Adrenal gland (tissue), 12 donors: Measurements from ENCODE around the gene ARPC5. TPM values are rescaled to one million over a fixed set of nuclear protein-coding genes. Genes with fewer than 3 reads are reported as not detected.
A peak's percentile ranks its signal among the peaks of the same experiment; 100 is the strongest.

Experiments
- DNase-seq, 7 donors: peaks; one replicate each; pipeline ENCODE4 v3.0.0-alpha.2; 2019 to 2020
- H3K27ac ChIP-seq, 5 donors: fragments of 200-600 bp; sonication (generic) in 4 of 5; 1 replicate in 3 of 5; 2 replicates in 2 of 5; pipeline versions ENCODE4 v1.5.1 to v1.8.0; 2016 to 2020; ENCODE audit warnings: mild to moderate bottlenecking in 1 of 5
- H3K27me3 ChIP-seq: fragments of 200-600 bp; 2 replicates; pipeline ENCODE4 v1.8.0; 2021
- H3K36me3 ChIP-seq, 2 donors: fragments of 200-600 bp; replicated peaks in 1 of 2; 1 replicate in 1 of 2; 2 replicates in 1 of 2; pipeline versions ENCODE4 v1.5.1 to v1.8.0; 2018 to 2022
- H3K4me1 ChIP-seq, 2 donors: fragments of 200-600 bp; replicated peaks in 1 of 2; 1 replicate in 1 of 2; 2 replicates in 1 of 2; pipeline versions ENCODE4 v1.5.1 to v1.8.0; 2018 to 2021
- H3K4me3 ChIP-seq, 4 donors: fragments of 200-600 bp; sonication (generic) in 3 of 4; one replicate each; pipeline ENCODE4 v1.5.1; 2016 to 2018
- H3K9me3 ChIP-seq, 3 donors: fragments of 200-600 bp; sonication (generic) in 1 of 3; replicated peaks in 1 of 3; 1 replicate in 2 of 3; 2 replicates in 1 of 3; pipeline versions ENCODE4 v1.5.1 to v1.8.0; 2016 to 2021
- POLR2A ChIP-seq, 2 donors: fragments of 450-650 bp; IDR thresholded peaks; one replicate each; pipeline ENCODE4 v1.6.1; 2017; ENCODE audit warnings: antibody characterized with exemption in 2 of 2, mild to moderate bottlenecking in 2 of 2, moderate library complexity in 1 of 2
- WGBS, 4 donors: extraction: QIAGEN DNeasy Blood & Tissue Kit in 2 of 4; methylation state at CpG; one replicate each; pipeline versions ENCODE4 v1.1.5 to v1.1.7; 2013 to 2017; 5-methylcytosine and 5-hydroxymethylcytosine counted together
- intact Hi-C, 2 donors: fragments of 100-400 bp; cut with DNase I; formaldehyde crosslinking; loops; one replicate each; pipeline versions ENCODE4 v1.14.1 to v1.15.0; 2022 to 2023
- polyA plus RNA-seq, 3 donors: library from polyadenylated mRNA; stranded (reverse); fragments of 200-250 nt in 2 of 3; fragments of 350-450 nt in 1 of 3; fragmentation: Illumina TruSeq in 1 of 3; extraction: RNeasy Lipid Tissue Mini Kit (QIAGEN cat#74804) in 1 of 3; gene quantifications; one replicate each; pipeline ENCODE4 v1.2.3, GENCODE V29; 2013 to 2014
- total RNA-seq, 9 donors: library from RNA; depleted of rRNA in 4 of 9; stranded (reverse); fragments of >200 nt in 4 of 9; fragments of 120-200 nt in 1 of 9; fragmentation: NEBNext Ultra II Directional in 1 of 9; extraction: Animal tissue kit (Norgen Biotek cat#: 25700) in 1 of 9; gene quantifications; one replicate each; pipeline versions ENCODE4 v1.1.0 to v1.2.4, GENCODE V29; 2013 to 2023
- TF ChIP-seq, protein P1 (sequence below), 6 experiments: fragments of 450-650 bp in 4 of 6; fragments of 200-600 bp in 2 of 6; sonication (generic) in 1 of 6; IDR thresholded peaks; 1 replicate in 5 of 6; 2 replicates in 1 of 6; pipeline versions ENCODE4 v1.5.1 to v1.8.0; 2016 to 2021; ENCODE audit warnings: antibody characterized with exemption in 6 of 6, mild to moderate bottlenecking in 2 of 6, moderate library complexity in 1 of 6
- donor health status: healthy with polysubstance abuse.
- donor health status: Bipolar disorder and iron deficiency.
- donor health status: DM: yes; HTN: yes; CAD: no.
- donor health status: DM: no; HTN: no; CAD: no.
- donor health status: DM: no; HTN: no; CAD: no.
- donor health status: DM: yes; HTN: yes; CAD: no.

Gene ARPC5
- total and polyA plus RNA-seq, 12 donors: 48.1 to 133 (median 85.0) TPM

DNA sequence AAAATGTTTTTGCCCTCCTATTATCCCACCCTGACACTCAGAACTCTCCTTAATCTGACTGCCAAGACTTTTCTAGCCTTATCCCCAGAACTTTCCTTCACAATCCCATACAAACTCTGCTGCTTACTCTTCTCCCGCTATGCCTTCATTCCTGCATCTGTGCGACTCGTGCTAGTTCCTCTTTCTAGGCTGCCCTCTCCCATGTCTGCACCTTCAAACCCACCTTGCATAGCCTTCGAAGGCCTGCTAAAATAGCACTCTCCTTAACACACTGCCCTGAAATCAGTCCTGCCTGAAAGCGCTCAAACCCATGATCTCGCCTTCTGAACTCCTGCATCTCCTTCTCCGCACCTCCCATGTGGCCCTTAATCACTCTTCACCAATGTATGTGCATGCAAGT is 42.9 kb downstream of the ARPC5 start:
- TF ChIP-seq, protein P1, sequence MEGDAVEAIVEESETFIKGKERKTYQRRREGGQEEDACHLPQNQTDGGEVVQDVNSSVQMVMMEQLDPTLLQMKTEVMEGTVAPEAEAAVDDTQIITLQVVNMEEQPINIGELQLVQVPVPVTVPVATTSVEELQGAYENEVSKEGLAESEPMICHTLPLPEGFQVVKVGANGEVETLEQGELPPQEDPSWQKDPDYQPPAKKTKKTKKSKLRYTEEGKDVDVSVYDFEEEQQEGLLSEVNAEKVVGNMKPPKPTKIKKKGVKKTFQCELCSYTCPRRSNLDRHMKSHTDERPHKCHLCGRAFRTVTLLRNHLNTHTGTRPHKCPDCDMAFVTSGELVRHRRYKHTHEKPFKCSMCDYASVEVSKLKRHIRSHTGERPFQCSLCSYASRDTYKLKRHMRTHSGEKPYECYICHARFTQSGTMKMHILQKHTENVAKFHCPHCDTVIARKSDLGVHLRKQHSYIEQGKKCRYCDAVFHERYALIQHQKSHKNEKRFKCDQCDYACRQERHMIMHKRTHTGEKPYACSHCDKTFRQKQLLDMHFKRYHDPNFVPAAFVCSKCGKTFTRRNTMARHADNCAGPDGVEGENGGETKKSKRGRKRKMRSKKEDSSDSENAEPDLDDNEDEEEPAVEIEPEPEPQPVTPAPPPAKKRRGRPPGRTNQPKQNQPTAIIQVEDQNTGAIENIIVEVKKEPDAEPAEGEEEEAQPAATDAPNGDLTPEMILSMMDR (IDR thresholded peaks at IDR 0.05): no peak
- no peak for TF ChIP-seq POLR2A (IDR thresholded peaks at IDR 0.05)
- no peaks in the 10 kb centered on the region for H3K9me3 ChIP-seq
- no peaks in the 10 kb centered on the region for H3K27me3 ChIP-seq
- no peaks in the 10 kb centered on the region for H3K4me1 ChIP-seq
- no peak for DNase-seq
- WGBS, 4 donors: 81 to 90% (median 89%) methylated on average over 7 of the region's 7 CpGs
- H3K4me3 ChIP-seq: no peak overlapping the region
- intact Hi-C loops: no loop called here
- no peaks in the 10 kb centered on the region for H3K36me3 ChIP-seq
- H3K27ac ChIP-seq: peak overlapping the region in 1 of 5 donors; percentile 45

DNA sequence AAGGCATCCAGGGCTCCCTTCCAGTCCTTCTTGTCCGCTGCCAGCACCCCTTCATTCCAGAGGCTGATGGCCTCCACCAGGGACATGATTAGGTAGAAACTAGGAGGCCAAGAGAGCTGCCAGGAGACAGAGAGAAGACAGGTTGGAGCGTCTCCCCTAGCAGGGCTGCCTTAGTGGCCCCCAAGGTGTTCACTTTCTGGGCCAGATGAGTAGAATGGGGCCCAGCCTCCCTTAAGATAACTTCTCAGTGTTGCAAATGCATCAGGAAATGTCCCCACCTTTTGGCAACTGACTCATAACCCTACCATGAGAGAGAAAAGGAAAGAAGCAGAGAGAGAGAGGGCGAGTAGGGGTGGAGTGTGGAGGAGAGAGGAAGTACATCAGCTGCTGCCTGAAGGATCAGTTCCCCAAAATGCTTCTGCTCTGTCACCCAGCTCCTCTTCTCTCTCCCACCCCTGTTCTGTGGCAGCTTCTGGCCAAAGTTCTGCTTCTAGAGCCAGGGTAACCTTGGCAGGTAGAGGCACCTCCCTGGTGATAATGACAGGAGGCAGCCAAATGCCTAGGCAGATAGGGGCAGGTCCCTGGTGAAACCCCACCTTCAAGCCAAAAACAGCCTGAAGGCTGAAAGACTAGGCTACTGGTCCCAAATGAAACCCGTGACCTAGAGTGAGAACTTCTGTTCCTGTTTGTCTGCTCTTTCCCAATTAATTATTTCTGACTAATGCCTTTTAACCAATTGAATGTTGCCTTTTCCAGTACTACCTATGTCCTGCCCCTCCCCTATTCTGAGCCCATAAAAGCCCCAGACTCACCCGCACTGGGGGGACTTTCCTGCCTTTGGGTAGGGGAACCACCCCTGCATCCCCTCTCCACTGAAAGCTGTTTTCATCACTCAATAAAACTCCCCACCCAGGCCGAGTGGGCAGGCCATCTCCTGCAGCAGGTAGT is 45.1 kb downstream of the ARPC5 start, which contains the start of gene NCF2:
TSS of gene NCF2 (minus strand) at position 216 of the 948 bp plus-strand sequence. CDS start at position 86, 130 bp downstream.
- WGBS, 4 donors: 59 to 76% (median 71%) methylated on average over 5 to 6 of the region's 6 CpGs
- Histone ChIP-seq H3K4me1 (no peaks in the 10 kb centered on the region), H3K4me3 (peak within 1 kb of the TSS in 1 of 4 donors; percentile 38), H3K27ac (peak within 1 kb of the TSS in 4 of 5 donors; percentile 17 to 83 (median 42)), H3K36me3 (no peaks in the 10 kb centered on the region), H3K27me3 (no peaks in the 10 kb centered on the region), H3K9me3 (no peaks in the 10 kb centered on the region)
- no peak for TF ChIP-seq POLR2A (IDR thresholded peaks at IDR 0.05)
- TF ChIP-seq, protein P1 (IDR thresholded peaks at IDR 0.05): no peak
- peak in 5 of 7 donors; percentile 24 to 58 (median 33) for DNase-seq
- intact Hi-C loops: no loop called here

DNA sequence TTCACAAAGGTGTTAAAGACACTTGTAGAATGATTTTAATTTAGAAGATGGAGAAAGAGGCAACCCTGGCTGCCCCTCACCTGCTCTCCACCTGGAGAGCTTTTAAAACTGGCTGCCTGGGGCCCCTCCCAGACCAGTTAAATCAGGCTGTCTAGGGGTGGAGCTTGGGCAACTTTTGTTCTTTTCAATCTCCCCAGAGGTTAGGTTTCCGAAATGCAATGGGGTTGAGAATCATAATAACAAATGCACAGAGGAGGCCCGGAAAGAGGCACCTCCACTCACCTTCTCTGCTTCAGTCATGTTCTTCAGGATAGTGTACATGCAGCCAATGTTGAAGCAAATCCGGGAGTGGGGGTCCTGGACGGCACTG is 45.7 kb downstream of the ARPC5 start:
- no peaks in the 10 kb centered on the region for H3K36me3 ChIP-seq
- no peaks in the 10 kb centered on the region for H3K9me3 ChIP-seq
- no peak for DNase-seq
- 76 to 85% (median 80%) methylated on average over 2 to 4 of the region's 4 CpGs for WGBS, 4 donors
- H3K27ac ChIP-seq: peak overlapping the region in 4 of 5 donors; percentile 15 to 83 (median 20)
- no peaks in the 10 kb centered on the region for H3K4me1 ChIP-seq
- no peaks in the 10 kb centered on the region for H3K27me3 ChIP-seq
- H3K4me3 ChIP-seq: peak overlapping the region in 1 of 4 donors; percentile 38
- intact Hi-C loops: no loop called here
- TF ChIP-seq, protein P1 (IDR thresholded peaks at IDR 0.05): no peak
- no peak for TF ChIP-seq POLR2A (IDR thresholded peaks at IDR 0.05)

DNA sequence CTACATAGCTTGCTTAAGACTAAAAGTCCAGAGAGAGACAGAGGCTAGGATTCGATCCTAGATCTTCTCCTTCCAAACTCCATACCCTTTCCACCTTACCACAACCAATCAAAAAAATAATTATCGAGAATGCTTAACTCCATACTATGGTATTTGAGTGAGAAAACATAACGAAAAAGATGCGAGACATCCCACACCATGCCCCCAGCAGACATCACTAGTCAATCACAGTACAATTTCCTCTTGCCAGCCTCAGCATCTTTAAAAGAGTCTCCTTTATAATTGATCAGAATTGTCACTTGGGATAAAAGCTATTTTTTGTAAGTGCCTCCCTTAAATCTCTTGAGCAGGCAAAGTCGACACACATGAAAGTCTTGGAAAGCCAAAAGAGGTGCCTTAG is 46.2 kb downstream of the ARPC5 start:
- WGBS, 4 donors: 79 to 86% (median 83%) methylated on average over 5 of the region's 5 CpGs
- H3K9me3 ChIP-seq: no peaks in the 10 kb centered on the region
- intact Hi-C loops: no loop called here
- H3K36me3 ChIP-seq: no peaks in the 10 kb centered on the region
- DNase-seq: no peak
- TF ChIP-seq POLR2A (IDR thresholded peaks at IDR 0.05): no peak
- TF ChIP-seq, protein P1 (IDR thresholded peaks at IDR 0.05): no peak
- peak overlapping the region in 2 of 5 donors; percentile 22 to 83 for H3K27ac ChIP-seq
- no peaks in the 10 kb centered on the region for H3K4me1 ChIP-seq
- H3K27me3 ChIP-seq: no peaks in the 10 kb centered on the region
- H3K4me3 ChIP-seq: peak overlapping the region in 1 of 4 donors; percentile 38
